ENCODE results near the gene RSKR. TPM values are rescaled to one million over a fixed set of nuclear protein-coding genes. Genes with fewer than 3 reads are reported as not detected.
A peak's percentile ranks its signal among the peaks of the same experiment; 100 is the strongest.

Gene RSKR
- total RNA-seq, 3 donors from 2014 or later (not counting 1 experiment from before 2014, with no cell fraction given) = 10.0 to 14.6 (median 14.0) TPM

- TF ChIP-seq CTCF (IDR thresholded peaks at IDR 0.05) = no peak
- intact Hi-C loops (cut with micrococcal nuclease) = no loop called here
- H3K4me1 ChIP-seq (ENCODE audit: control insufficient read depth, insufficient read depth, low read length) = peaks cover 26% of the 10 kb centered on the region
- no peaks in the 10 kb centered on the region for H3K9me3 ChIP-seq (ENCODE audit: control insufficient read depth, insufficient read depth, low read length)
- Mint-ChIP-seq H3K36me3 (no peaks in the 10 kb centered on the region), H3K27ac (peak overlapping the region; percentile 88 to 91), H3K4me3 (peak overlapping the region; percentile 96), H3K9me3 (no peaks in the 10 kb centered on the region), H3K27me3 (ENCODE audit: low read depth in 2 of 2) (no peaks in the 10 kb centered on the region), H3K4me1 (peaks cover 49 to 53% of the 10 kb centered on the region in 2 donors)
- DNase-seq = no peak
- no peak overlapping the region for H3K4me3 ChIP-seq (ENCODE audit: low read length)
- ATAC-seq = no peak
- H3K27me3 ChIP-seq (ENCODE audit: control insufficient read depth, insufficient read depth, low read length) = no peaks in the 10 kb centered on the region
- no CpG with 5 or more reads among the region's 1 CpG for WGBS (ENCODE audit: insufficient coverage)
- H3K27ac ChIP-seq (ENCODE audit: low read length) = no peak overlapping the region
- H3K36me3 ChIP-seq (ENCODE audit: control insufficient read depth, insufficient read depth, low read length) = no peaks in the 10 kb centered on the region
These were observed 44.5 kb downstream of the RSKR start for GRCh38 chr17:28569446-28569845.

GRCh38 chr17:28567604-28568003 lies 46.4 kb downstream of the RSKR start:
- no peaks in the 10 kb centered on the region for H3K36me3 Mint-ChIP-seq
- Histone ChIP-seq H3K9me3 (ENCODE audit: control insufficient read depth, insufficient read depth, low read length) (no peaks in the 10 kb centered on the region), H3K4me1 (ENCODE audit: control insufficient read depth, insufficient read depth, low read length) (peaks cover 24% of the 10 kb centered on the region), H3K27ac (ENCODE audit: low read length) (no peak overlapping the region), H3K4me3 (ENCODE audit: low read length) (no peak overlapping the region), H3K36me3 (ENCODE audit: control insufficient read depth, insufficient read depth, low read length) (peaks cover 12% of the 10 kb centered on the region), H3K27me3 (ENCODE audit: control insufficient read depth, insufficient read depth, low read length) (no peaks in the 10 kb centered on the region)
- TF ChIP-seq CTCF (IDR thresholded peaks at IDR 0.05) = no peak
- intact Hi-C loops (cut with micrococcal nuclease) = no loop called here
- no peak overlapping the region for H3K4me3 Mint-ChIP-seq
- WGBS (ENCODE audit: insufficient coverage) = 60% methylated on average over 3 of the region's 3 CpGs
- no peaks in the 10 kb centered on the region for H3K27me3 Mint-ChIP-seq (ENCODE audit: low read depth in 2 of 2)
- H3K27ac Mint-ChIP-seq = peak overlapping the region; percentile 28 to 59
- H3K9me3 Mint-ChIP-seq = no peaks in the 10 kb centered on the region
- DNase-seq = peak in 1 of 2 donors; percentile 4
- peaks cover 44 to 49% of the 10 kb centered on the region in 2 donors for H3K4me1 Mint-ChIP-seq
- ATAC-seq = no peak

DNA sequence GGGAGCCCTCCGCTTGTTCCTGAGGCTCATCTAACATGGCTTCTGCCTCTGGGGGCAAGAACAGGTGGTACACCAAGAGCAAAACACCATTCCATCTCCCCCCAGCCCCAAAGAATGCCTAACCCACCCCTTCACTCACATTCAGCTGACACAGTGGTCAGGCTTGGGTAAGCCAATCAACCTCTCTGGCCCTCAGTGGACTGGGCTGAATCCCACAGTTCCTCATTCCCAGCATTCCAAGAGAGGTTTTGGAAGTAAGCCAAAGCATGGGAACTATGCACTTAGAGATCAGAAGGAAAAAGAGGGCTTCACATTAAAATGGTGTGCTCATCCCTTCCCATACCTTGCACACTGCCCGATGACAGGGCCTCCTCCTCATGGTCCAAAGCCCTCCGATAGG lies 50.5 kb downstream of the RSKR start:
- H3K27ac ChIP-seq (ENCODE audit: low read length) = no peak overlapping the region
- H3K36me3 ChIP-seq (ENCODE audit: control insufficient read depth, insufficient read depth, low read length) = peaks cover 35% of the 10 kb centered on the region
- H3K27me3 ChIP-seq (ENCODE audit: control insufficient read depth, insufficient read depth, low read length) = no peaks in the 10 kb centered on the region
- no peaks in the 10 kb centered on the region for H3K36me3 Mint-ChIP-seq
- no peaks in the 10 kb centered on the region for H3K27me3 Mint-ChIP-seq (ENCODE audit: low read depth in 2 of 2)
- intact Hi-C loops (cut with micrococcal nuclease) = no loop called here
- no peaks in the 10 kb centered on the region for H3K9me3 ChIP-seq (ENCODE audit: control insufficient read depth, insufficient read depth, low read length)
- H3K4me1 Mint-ChIP-seq = peaks cover 14 to 19% of the 10 kb centered on the region in 2 donors
- DNase-seq (no peak), ATAC-seq (no peak)
- no peak overlapping the region for H3K4me3 Mint-ChIP-seq
- no peak overlapping the region for H3K27ac Mint-ChIP-seq
- TF ChIP-seq CTCF (IDR thresholded peaks at IDR 0.05) = no peak
- peaks cover 3% of the 10 kb centered on the region for H3K4me1 ChIP-seq (ENCODE audit: control insufficient read depth, insufficient read depth, low read length)
- 94% methylated on average over 3 of the region's 3 CpGs for WGBS (ENCODE audit: insufficient coverage)
- no peak overlapping the region for H3K4me3 ChIP-seq (ENCODE audit: low read length)
- no peaks in the 10 kb centered on the region for H3K9me3 Mint-ChIP-seq

Other genes with a start within 250 kb of the RSKR start
- not detected for gene SEBOX, start 249.0 kb downstream of the RSKR start, total RNA-seq
- gene VTN, start 243.9 kb downstream of the RSKR start, total RNA-seq = not detected
- 10 to 100 TPM; 25.7 to 33.0 (median 26.2) TPM for gene SARM1, start 242.5 kb downstream of the RSKR start, total RNA-seq
- gene SLC46A1, start 208.0 kb downstream of the RSKR start, total RNA-seq = under 1 TPM; 0.54 to 0.84 (median 0.55) TPM
- not detected for gene SLC13A2, start 140.5 kb downstream of the RSKR start, total RNA-seq
- gene FOXN1, start 107.8 kb downstream of the RSKR start, total RNA-seq = not detected
- gene UNC119, start 61.6 kb downstream of the RSKR start, total RNA-seq = 100 to 1,000 TPM in 1 of 3 donors, 10 to 100 TPM in 2; 79.1 to 106 (median 79.3) TPM
- 10 to 100 TPM; 88.3 to 95.3 (median 92.3) TPM for gene PIGS, start 42.7 kb downstream of the RSKR start, total RNA-seq
- 10 to 100 TPM; 18.2 to 25.4 (median 23.0) TPM for gene ALDOC, start 37.3 kb downstream of the RSKR start, total RNA-seq
- 10 to 100 TPM; 18.0 to 19.6 (median 19.3) TPM for gene SPAG5, start 15.2 kb downstream of the RSKR start, total RNA-seq
- 100 to 1,000 TPM; 169 to 199 (median 188) TPM for gene BLTP2, start 31.0 kb upstream of the RSKR start, total RNA-seq
- gene SDF2, start 47.7 kb upstream of the RSKR start, total RNA-seq = 10 to 100 TPM; 53.0 to 65.3 (median 53.7) TPM
- gene SUPT6H, start 48.0 kb upstream of the RSKR start, total RNA-seq = 100 to 1,000 TPM; 170 to 184 (median 177) TPM
- 1 to 10 TPM; 2.3 to 5.8 (median 3.6) TPM for gene PROCA1, start 97.7 kb upstream of the RSKR start, total RNA-seq
- 10 to 100 TPM in 1 of 3 donors, 1 to 10 TPM in 2; 3.7 to 12.9 (median 3.8) TPM for gene RAB34, start 103.7 kb upstream of the RSKR start, total RNA-seq
- 1,000 to 10,000 TPM; 1,375 to 1,532 (median 1,498) TPM for gene RPL23A, start 105.8 kb upstream of the RSKR start, total RNA-seq
- 1 to 10 TPM in 1 of 3 donors, not detected in 2; 1.0 TPM for gene TLCD1, start 112.0 kb upstream of the RSKR start, total RNA-seq
- 1 to 10 TPM; 5.9 to 7.4 (median 6.8) TPM for gene NEK8, start 114.6 kb upstream of the RSKR start, total RNA-seq
- gene TRAF4, start 129.8 kb upstream of the RSKR start, total RNA-seq = 100 to 1,000 TPM in 2 of 3 donors, 10 to 100 TPM in 1; 97.8 to 209 (median 122) TPM
- 10 to 100 TPM; 16.9 to 26.0 (median 20.0) TPM for gene FAM222B, start 228.6 kb upstream of the RSKR start, total RNA-seq
- 10 to 100 TPM; 20.9 to 35.2 (median 27.3) TPM for gene ERAL1, start 240.8 kb upstream of the RSKR start, total RNA-seq

Data from natural killer cell (primary cell).